Endothelial cell of umbilical vein (primary cell): ENCODE data around the gene KCTD20. TPM values are rescaled to one million over a fixed set of nuclear protein-coding genes. Genes with fewer than 3 reads are reported as not detected.

ENCODE experiments used
- BruUV-seq: library from RNA; stranded (reverse); fragments of 400-500 nt; replicated peaks from 2 replicates; lab custom pipeline; 2021; lab: Mats Ljungman, UMichigan
- CTCF ChIA-PET: fragments of 300-600, 350-600 bp; sonication (Branson Sonifier 250); formaldehyde crosslinking; loops from one replicate; lab custom pipeline; 2021; ENCODE audit warnings: antibody characterized with exemption, inconsistent platforms; lab: Charles Lee
- POLR2A ChIA-PET: fragments of 300-600, 350-600 bp; sonication (Branson Sonifier 250); formaldehyde crosslinking; loops from one replicate; lab custom pipeline; 2021; ENCODE audit warnings: antibody characterized with exemption, inconsistent platforms; lab: Charles Lee
- DNase-seq: peaks from one replicate; pipeline ENCODE4 v3.0.0-alpha.2; 2011; ENCODE audit warnings: low read depth, low spot score
- FAIRE-seq: peaks from 2 replicates; lab custom pipeline; 2011; peaks lifted over from hg19 to GRCh38; lab: Jason Lieb, UNC
- H2AFZ ChIP-seq: 2 replicates; pipeline ENCODE4 v1.6.0; 2012; ENCODE audit warnings: low read depth, low read length, control low read depth, inconsistent platforms
- H3K27ac ChIP-seq: 2 replicates; pipeline ENCODE4 v1.5.1; 2011; ENCODE audit warnings: low read depth, mild to moderate bottlenecking, control low read depth, low read length, moderate library complexity; ENCODE audit not compliant: insufficient read depth
- H3K27me3 ChIP-seq, 2 experiments: 2 replicates each; pipeline versions ENCODE4 v1.6.0 to v1.6.1; 2011; ENCODE audit warnings: low read length in 2 of 2, mixed read lengths in 1 of 2; ENCODE audit not compliant: control insufficient read depth in 2 of 2, insufficient read depth in 2 of 2
- H3K36me3 ChIP-seq, 2 experiments: 2 replicates in 1 of 2; 3 replicates in 1 of 2; pipeline ENCODE4 v1.5.1; 2011; ENCODE audit warnings: low read length in 2 of 2, mild to moderate bottlenecking in 1 of 2, moderate library complexity in 1 of 2; ENCODE audit not compliant: control insufficient read depth in 2 of 2, insufficient read depth in 2 of 2; ENCODE audit errors: extremely low read depth in 1 of 2
- H3K4me1 ChIP-seq: 3 replicates; pipeline ENCODE4 v1.5.1; 2011; ENCODE audit warnings: mild to moderate bottlenecking, low read length; ENCODE audit not compliant: control insufficient read depth, insufficient read depth; ENCODE audit errors: extremely low read depth
- H3K4me2 ChIP-seq: 2 replicates; pipeline ENCODE4 v1.6.1; 2011; ENCODE audit warnings: low read length, control low read depth, mixed read lengths; ENCODE audit not compliant: insufficient read depth
- H3K4me3 ChIP-seq, 3 experiments: fragments of 200-600 bp in 1 of 3; sonication (generic), shearing (Covaris generic) in 1 of 3; replicated peaks in 1 of 3; 2 replicates each; pipeline ENCODE4 v1.5.1; 2011 to 2016; ENCODE audit warnings: control low read depth in 3 of 3, low read length in 3 of 3, mild to moderate bottlenecking in 2 of 3, inconsistent platforms in 1 of 3, low read depth in 1 of 3, moderate library complexity in 1 of 3; ENCODE audit not compliant: insufficient read depth in 1 of 3
- H3K79me2 ChIP-seq: 2 replicates; pipeline ENCODE4 v1.6.0; 2012; ENCODE audit warnings: low read length, inconsistent platforms; ENCODE audit not compliant: control insufficient read depth, insufficient read depth
- H3K9ac ChIP-seq: replicated peaks from 2 replicates; pipeline ENCODE3; 2011; ENCODE audit warnings: low read length, control low read depth; ENCODE audit not compliant: insufficient read depth; ENCODE audit errors: extremely low read depth
- H3K9me1 ChIP-seq: replicated peaks from 3 replicates; pipeline ENCODE4 v1.6.0; 2011; ENCODE audit warnings: mild to moderate bottlenecking, low read length; ENCODE audit not compliant: control insufficient read depth, insufficient read depth; ENCODE audit errors: extremely low read depth
- H3K9me3 ChIP-seq: replicated peaks from 2 replicates; pipeline ENCODE4 v1.5.1; 2012; ENCODE audit warnings: low read length, inconsistent platforms; ENCODE audit not compliant: control insufficient read depth, insufficient read depth
- H4K20me1 ChIP-seq: replicated peaks from 2 replicates; pipeline ENCODE3; 2011; ENCODE audit warnings: mild to moderate bottlenecking, low read length; ENCODE audit not compliant: control insufficient read depth, insufficient read depth; ENCODE audit errors: extremely low read depth
- EZH2 ChIP-seq: IDR thresholded peaks from 2 replicates; pipeline ENCODE4 v1.6.1; 2012; ENCODE audit warnings: borderline replicate concordance, low read depth, mild to moderate bottlenecking, moderate library complexity, low read length, inconsistent platforms; ENCODE audit not compliant: severe bottlenecking
- FOS ChIP-seq: IDR thresholded peaks from 2 replicates; pipeline ENCODE4 v1.6.1; 2011; ENCODE audit warnings: mild to moderate bottlenecking, low read length, moderate library complexity, borderline replicate concordance; ENCODE audit not compliant: insufficient read depth
- GATA2 ChIP-seq: IDR thresholded peaks from 2 replicates; pipeline ENCODE4 v1.7.0; 2011; ENCODE audit warnings: low read depth, mild to moderate bottlenecking, moderate library complexity, mixed read lengths, low read length; ENCODE audit not compliant: insufficient read length, insufficient read depth
- JUN ChIP-seq: IDR thresholded peaks from 2 replicates; pipeline ENCODE4 v1.6.1; 2011; ENCODE audit warnings: borderline replicate concordance, low read depth; ENCODE audit not compliant: insufficient read length, insufficient read depth
- MYC ChIP-seq: IDR thresholded peaks from one replicate; pipeline ENCODE4 v1.6.1; 2011; ENCODE audit warnings: mild to moderate bottlenecking, low read depth, low read length
- POLR2A ChIP-seq: IDR thresholded peaks from 2 replicates; pipeline ENCODE4 v1.6.1; 2012; ENCODE audit warnings: low read depth, mild to moderate bottlenecking, control low read depth, low read length
- POLR2AphosphoS5 ChIP-seq: IDR thresholded peaks from 2 replicates; pipeline ENCODE4 v1.6.1; 2012; ENCODE audit warnings: low read depth, mild to moderate bottlenecking, control low read depth, low read length, moderate library complexity; ENCODE audit not compliant: insufficient read depth
- dilution Hi-C: fragments of 300-500 bp; cut with MboI; formaldehyde crosslinking; loops from one replicate; pipeline ENCODE4 v1.15.0; 2019; ENCODE audit warnings: low sequenced_read_pairs; ENCODE audit not compliant: extremely low pct_ligation_motif_present
- intact Hi-C: fragments of 100-400 bp; cut with micrococcal nuclease; formaldehyde crosslinking; loops from one replicate; pipeline ENCODE4 v1.10.0; 2022
- polyA plus RNA-seq, 4 experiments: library from polyadenylated mRNA; depleted of rRNA in 3 of 4; stranded (reverse) in 3 of 4; unstranded in 1 of 4; fragments of >200 nt; gene quantifications; 2 replicates each; pipeline versions ENCODE4 v1.2.1 to v1.2.3, GENCODE V29; 2011 to 2012; ENCODE audit warnings: missing spikeins in 1 of 4
- total RNA-seq: library from RNA; stranded (reverse); gene quantifications from 2 replicates; pipeline ENCODE4 v1.2.3, GENCODE V29; 2021
- TF ChIP-seq, protein P1 (sequence below): IDR thresholded peaks from 2 replicates; pipeline ENCODE4 v1.6.1; 2011; ENCODE audit not compliant: insufficient read depth, insufficient read length
- TF ChIP-seq, protein P2 (sequence below), 2 donors: IDR thresholded peaks; 1 replicate in 1 of 2; 2 replicates in 1 of 2; pipeline ENCODE4 v1.5.1; 2011; ENCODE audit warnings: low read length in 2 of 2, mild to moderate bottlenecking in 2 of 2, moderate library complexity in 2 of 2, control low read depth in 1 of 2, inconsistent platforms in 1 of 2, low read depth in 1 of 2; ENCODE audit not compliant: insufficient read depth in 1 of 2; ENCODE audit errors: extremely low read depth in 1 of 2

Gene KCTD20
- total and polyA plus RNA-seq, 2 donors (not counting 3 experiments of a cell fraction or from before 2014, with no cell fraction given): 26.2 to 47.2 TPM

DNA sequence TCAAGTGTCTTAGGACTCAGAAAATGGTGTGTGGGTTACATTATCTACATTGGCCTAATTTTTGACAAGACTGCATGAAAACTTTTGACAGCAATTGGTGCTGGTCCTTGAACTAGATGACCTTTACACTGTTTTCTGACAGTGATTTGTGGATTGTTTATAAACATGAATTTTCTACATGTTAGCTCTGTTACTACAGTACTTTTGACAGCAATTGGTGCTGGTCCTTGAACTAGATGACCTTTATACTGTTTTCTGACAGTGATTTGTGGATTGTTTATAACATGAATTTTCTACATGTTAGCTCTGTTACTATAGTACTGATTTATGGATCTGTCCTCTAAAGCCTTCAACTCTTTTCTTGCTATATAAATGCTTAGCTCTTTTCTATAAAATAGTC lies 16.7 kb downstream of the KCTD20 start:
- H3K27me3 ChIP-seq: no peaks in the 10 kb centered on the region
- no peak overlapping the region for H3K27ac ChIP-seq
- TF ChIP-seq JUN: no peak
- TF ChIP-seq FOS: no peak
- TF ChIP-seq MYC: no peak
- TF ChIP-seq, protein P1, sequence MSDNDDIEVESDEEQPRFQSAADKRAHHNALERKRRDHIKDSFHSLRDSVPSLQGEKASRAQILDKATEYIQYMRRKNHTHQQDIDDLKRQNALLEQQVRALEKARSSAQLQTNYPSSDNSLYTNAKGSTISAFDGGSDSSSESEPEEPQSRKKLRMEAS: no peak
- TF ChIP-seq, protein P2, sequence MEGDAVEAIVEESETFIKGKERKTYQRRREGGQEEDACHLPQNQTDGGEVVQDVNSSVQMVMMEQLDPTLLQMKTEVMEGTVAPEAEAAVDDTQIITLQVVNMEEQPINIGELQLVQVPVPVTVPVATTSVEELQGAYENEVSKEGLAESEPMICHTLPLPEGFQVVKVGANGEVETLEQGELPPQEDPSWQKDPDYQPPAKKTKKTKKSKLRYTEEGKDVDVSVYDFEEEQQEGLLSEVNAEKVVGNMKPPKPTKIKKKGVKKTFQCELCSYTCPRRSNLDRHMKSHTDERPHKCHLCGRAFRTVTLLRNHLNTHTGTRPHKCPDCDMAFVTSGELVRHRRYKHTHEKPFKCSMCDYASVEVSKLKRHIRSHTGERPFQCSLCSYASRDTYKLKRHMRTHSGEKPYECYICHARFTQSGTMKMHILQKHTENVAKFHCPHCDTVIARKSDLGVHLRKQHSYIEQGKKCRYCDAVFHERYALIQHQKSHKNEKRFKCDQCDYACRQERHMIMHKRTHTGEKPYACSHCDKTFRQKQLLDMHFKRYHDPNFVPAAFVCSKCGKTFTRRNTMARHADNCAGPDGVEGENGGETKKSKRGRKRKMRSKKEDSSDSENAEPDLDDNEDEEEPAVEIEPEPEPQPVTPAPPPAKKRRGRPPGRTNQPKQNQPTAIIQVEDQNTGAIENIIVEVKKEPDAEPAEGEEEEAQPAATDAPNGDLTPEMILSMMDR (IDR thresholded peaks at IDR 0.05; ENCODE audit: extremely low read depth in 1 of 2, insufficient read depth in 1 of 2, low read depth in 1 of 2, low read length in 2 of 2): no peak
- TF ChIP-seq POLR2AphosphoS5: no peak
- no peak for TF ChIP-seq POLR2A
- TF ChIP-seq GATA2: no peak
- no peak for TF ChIP-seq EZH2
- H3K36me3 ChIP-seq: no peaks in the 10 kb centered on the region
- no peak overlapping the region for H3K9ac ChIP-seq
- H3K4me1 ChIP-seq: peaks cover 14% of the 10 kb centered on the region
- no peaks in the 10 kb centered on the region for H4K20me1 ChIP-seq
- no peak overlapping the region for H3K4me2 ChIP-seq
- no peaks in the 10 kb centered on the region for H3K9me1 ChIP-seq
- BruUV-seq: no TSS peak
- POLR2A ChIA-PET: no interaction called here
- no peak overlapping the region for H2AFZ ChIP-seq
- DNase-seq (no peak), FAIRE-seq (no peak)
- dilution Hi-C loops: no loop called here
- peaks cover 70% of the 10 kb centered on the region for H3K79me2 ChIP-seq
- intact Hi-C loops: no loop called here
- CTCF ChIA-PET: interaction anchor here (1.0 to 1.4 kb wide), 3 partner anchors 10 to 120 kb away, joined by 3 to 12 read pairs (median 3); no protein-coding TSS in a partner anchor
- H3K4me3 ChIP-seq: no peak overlapping the region
- no peaks in the 10 kb centered on the region for H3K9me3 ChIP-seq
